ENCODE measurements around the gene PRKG1.

PRKG1 gene

DNA sequence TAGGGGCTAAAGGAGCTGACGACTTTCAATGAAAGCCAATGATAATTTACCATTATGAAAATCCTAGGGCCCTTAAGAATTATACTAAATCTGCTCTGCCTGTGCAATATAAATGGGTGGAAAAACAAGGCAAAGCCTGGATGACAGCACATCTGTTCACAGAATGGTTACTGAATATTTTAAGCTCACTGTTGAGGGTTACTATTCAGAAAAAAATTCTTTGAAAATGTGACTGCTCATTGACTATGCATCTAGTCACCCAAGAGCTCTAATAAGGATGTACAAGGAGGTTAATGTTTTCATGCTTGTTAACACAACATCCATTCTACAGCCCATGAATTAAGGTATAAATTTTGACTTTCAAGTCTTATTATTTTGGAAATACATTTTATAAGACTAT lies 1248.6 kb downstream of the PRKG1 start:
- no peak for DNase-seq
- intact Hi-C loops (cut with DNase I): no loop called here

DNA sequence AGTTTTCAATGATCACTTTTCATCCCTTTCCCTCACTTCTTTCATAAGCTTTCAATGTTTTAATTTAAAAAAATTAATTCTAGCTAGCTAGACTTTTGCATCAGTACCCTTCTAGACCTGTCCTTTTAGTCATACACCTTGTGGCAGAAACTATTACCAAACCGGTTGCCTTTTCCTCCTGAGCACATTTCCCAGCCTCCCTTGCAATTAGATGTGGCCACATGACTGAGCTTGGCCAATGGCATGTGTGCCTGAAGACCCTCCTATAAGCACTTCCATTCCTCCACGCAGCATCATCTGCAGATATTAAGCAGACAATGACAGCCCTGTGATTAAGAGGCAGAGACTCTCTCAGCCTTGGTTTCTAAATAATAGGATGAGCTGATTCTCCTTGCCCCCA lies 1252.1 kb downstream of the PRKG1 start:
- intact Hi-C loops (cut with DNase I): no loop called here
- DNase-seq: no peak

DNA sequence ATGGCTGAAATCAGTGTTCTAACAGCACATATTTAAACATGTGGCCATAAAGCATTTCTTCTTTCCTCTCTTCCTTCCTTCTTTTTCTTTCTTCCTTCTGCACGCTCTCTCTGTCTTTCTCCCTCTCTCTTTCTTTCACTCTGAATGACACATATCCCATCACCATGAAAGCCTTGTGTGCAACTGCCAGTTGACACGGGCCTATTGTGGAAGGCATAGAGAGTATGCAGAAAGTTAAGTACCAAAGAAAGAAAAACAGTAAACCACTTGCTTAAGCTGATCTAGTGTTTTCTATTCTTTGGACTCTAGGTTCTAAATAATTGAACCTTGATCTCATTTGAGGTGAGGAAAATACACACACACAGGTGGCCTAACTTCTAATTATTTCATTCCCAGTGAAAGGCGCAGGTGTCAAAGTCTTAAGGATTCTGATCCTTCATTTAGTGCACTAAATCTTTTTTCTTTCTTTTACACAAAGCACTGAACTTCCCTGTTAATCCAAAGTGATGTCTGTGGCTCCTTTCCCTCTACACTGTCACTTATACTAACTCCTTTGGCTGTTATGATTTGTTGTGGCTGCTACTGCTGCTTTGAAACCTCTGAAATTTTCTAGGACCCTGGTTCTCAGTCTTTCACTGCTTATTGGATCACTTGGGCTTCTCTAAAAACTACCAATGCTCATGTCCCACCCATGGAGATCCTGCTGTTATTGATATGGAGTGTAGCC lies 1257.5 kb downstream of the PRKG1 start:
- intact Hi-C loops (cut with DNase I): no loop called here
- no peak for DNase-seq

DNA sequence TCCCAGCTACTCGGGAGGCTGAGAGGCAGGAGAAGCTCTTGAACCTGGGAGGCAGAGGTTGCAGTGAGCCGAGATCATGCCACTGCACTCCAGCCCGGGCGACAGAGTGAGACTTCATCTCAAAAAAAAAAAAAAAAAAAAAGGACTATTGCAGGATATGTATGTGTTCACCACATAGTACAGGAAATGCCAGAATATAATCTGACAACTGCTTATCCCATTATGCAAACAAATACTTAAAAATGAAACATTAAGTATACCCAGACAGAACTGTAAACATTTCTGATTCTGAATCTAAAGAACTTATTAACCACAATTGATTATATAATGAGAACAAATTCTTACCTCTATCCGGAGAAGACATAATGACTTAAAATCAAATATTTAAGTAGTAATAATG lies 1258.5 kb downstream of the PRKG1 start:
- DNase-seq: no peak
- intact Hi-C loops (cut with DNase I): no loop called here

DNA sequence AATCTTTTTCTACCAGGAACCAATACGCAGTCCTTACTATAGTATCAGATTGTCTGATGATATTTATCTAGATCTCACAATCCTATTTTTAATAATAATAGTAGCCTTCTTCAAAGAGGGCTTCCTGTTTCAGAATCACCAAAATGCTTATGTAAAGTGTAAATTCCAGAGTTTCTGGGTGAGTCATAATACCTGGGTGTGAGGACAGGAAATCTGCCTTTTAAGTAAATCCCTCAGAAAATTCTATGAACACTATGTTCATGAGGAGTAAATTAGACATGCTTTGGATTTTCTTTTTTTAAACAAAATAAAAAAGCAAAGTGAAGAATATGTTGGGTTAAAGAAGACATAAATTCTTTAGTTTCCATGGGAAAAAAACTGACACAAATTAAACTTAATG lies 1260.3 kb downstream of the PRKG1 start:
- no peak for DNase-seq
- intact Hi-C loops (cut with DNase I): no loop called here

DNA sequence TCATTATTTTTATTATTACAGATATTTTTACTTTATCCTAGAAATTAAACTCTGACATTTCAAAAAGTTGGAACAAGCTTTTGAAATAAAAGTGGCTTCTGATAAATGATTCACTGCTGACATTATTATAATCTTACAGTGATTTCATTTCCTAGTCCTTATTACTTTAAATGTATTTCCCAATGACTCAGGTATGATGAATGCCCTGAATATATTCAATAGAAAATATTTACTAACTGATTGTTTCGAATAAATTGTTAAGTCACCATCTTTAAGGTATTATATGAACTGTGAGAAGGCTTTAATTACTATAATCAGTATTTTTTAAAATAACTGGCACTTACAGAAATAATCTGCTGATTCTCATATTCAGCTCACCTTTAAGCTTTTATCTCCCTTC lies 1261.4 kb downstream of the PRKG1 start:
- no peak for DNase-seq
- intact Hi-C loops (cut with DNase I): no loop called here

DNA sequence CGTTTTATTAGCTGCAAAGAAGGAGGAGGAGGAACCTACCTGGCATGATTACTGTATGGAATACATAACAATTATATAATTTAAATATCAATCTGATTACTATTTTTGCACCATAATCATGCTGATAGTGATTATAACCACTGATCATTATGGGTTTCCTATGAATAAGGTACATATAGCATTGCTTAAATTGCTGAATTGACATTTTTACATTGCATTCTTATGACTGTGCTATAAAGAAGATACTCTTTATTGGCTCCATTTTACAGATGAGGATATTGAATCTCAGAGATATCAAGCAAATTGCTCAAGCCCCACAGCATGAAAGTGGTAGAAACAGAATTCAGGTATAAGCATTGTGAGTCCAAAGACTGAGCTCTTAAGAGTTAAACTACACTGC lies 1262.9 kb downstream of the PRKG1 start:
- no peak for DNase-seq
- intact Hi-C loops (cut with DNase I): no loop called here

DNA sequence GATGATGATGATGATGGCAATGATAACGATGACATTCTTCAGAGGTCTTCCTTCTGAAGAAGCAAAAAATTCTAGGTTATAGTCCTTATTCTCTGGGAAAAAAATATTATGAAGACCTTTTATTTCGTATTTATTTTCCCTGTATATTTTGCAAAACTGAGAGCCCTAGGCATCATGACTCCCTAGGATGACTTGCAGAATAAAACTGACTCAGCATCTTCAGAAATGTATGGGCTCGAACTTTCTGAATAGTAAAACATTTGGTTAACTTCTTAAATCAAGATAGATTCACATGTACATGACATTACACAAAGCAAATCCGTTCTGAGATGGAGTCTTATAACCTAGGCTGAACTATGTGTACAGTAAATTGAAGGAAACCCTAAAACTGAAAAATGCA lies 1269.2 kb downstream of the PRKG1 start:
- no peak for DNase-seq
- intact Hi-C loops (cut with DNase I): no loop called here

DNA sequence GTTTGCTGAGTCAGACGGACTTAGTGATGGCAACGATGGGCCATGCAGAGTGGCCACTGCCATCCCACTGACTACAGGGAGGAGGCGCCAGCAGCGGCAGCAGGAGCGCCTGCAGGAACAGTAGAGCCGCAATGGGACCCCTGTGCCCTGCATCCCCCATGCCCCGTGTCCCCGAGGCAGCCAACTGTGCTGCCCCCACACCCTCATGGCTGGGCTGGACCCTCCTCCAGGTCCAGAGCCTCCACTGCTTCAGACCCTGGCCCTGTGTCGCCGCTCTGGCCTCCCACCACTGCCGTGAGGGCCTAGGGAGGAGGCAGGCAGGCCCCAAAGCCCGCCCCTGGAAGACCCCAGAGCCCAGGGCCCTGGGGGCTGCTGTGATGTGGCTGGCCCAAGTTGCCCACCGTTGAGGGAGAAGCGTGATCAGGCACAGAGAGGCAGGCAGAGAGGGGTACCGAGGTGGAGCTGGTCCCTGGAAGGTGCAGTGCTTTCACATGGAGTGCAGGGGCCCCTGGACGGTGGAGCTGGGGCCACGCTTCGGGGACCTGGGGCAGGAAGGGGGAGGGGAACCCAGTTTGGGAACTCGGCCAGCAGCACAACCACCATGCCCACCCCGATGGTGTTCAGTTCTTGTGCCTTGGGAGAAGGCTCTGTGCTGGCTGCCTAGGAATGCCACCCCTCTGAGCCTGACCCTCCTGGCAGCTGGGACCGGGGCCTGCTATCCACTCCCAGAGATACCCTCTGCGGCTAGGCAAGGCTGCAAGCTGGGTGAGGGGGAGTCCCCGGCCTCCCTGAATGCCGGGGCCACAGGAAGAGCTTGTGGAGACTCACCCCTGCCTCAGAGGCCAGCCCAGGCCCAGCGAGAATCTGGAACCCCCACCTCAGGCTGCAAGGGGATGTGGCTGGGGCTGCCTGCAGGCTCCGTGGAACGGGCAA lies 1272.4 kb downstream of the PRKG1 start:
- DNase-seq: no peak
- intact Hi-C loops (cut with DNase I): no loop called here

DNA sequence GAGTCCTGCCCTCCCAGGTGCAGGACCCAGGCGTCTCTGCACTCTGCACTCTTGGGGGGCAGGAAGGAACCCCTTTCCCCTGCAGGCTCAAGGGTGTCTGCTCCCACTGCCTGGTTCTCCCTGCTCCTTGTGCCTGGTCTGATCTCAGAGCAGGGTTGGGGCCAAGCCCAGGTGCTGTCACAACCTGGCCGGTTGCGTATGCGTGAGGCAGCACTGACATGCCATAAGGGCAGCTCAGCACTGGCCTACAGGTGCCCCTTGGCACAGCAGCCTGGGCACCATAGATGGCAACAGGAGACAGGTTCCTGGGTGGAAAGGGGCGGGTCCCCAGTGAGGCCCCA lies 1273.0 kb downstream of the PRKG1 start:
- no peak for DNase-seq
- intact Hi-C loops (cut with DNase I): no loop called here

Measured in head of caudate nucleus (tissue), 42 donors.